Testis (tissue), 2 donors: ENCODE results near the gene CAMTA1.

Experiments
- POLR2A ChIP-seq: fragments of 450-650 bp; IDR thresholded peaks from one replicate; pipeline ENCODE4 v1.6.1; 2017; ENCODE audit warnings: antibody characterized with exemption, mild to moderate bottlenecking, moderate library complexity
- TF ChIP-seq, protein P1 (sequence below), 3 experiments: fragments of 450-650 bp in 2 of 3; fragments of 200-600 bp in 1 of 3; sonication (generic) in 1 of 3; IDR thresholded peaks; one replicate each; pipeline ENCODE4 v1.5.1; 2016 to 2019; ENCODE audit warnings: antibody characterized with exemption in 3 of 3, mild to moderate bottlenecking in 2 of 3, moderate library complexity in 1 of 3

DNA sequence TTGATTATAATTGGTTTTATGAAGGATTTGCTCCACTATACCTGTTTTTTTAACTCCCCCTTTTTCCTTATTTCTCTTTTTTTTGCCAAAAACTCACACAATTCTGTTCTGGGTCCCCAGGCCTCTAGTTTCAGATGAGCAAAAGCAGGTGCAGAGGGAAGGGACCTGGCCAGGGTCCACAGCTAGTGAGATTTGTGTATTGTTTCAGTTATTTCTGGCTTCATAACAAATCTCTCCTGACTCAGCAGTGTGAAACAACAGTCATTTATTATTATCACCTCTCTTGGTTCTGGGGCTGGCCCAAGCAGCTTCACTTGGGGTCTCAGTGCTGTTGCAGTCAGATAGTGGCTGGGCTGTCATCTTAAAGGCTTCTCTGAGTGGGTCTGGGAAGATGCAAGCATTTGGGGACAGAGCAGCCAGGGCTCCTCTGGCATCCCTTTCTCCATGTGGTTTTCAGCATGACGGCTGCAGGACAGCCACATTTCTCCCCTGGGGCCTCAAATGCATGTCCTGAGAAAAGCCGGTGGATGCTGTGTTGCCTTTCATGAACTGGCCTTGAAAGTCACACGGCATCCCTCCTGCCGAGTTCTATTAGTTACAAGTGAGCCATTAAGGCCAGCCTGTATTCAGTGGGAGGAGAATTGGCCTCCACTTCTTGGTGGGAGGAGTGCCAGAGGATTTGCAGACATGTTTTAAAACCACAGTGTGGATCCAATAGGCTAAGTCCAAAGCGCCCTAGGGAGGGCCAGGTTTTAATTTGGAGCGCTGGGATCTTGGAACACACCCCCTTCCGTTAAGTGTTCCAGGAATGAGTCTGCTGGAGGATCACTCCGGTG is 137.1 kb downstream of the CAMTA1 start:
- no peak for TF ChIP-seq POLR2A
- TF ChIP-seq, protein P1, sequence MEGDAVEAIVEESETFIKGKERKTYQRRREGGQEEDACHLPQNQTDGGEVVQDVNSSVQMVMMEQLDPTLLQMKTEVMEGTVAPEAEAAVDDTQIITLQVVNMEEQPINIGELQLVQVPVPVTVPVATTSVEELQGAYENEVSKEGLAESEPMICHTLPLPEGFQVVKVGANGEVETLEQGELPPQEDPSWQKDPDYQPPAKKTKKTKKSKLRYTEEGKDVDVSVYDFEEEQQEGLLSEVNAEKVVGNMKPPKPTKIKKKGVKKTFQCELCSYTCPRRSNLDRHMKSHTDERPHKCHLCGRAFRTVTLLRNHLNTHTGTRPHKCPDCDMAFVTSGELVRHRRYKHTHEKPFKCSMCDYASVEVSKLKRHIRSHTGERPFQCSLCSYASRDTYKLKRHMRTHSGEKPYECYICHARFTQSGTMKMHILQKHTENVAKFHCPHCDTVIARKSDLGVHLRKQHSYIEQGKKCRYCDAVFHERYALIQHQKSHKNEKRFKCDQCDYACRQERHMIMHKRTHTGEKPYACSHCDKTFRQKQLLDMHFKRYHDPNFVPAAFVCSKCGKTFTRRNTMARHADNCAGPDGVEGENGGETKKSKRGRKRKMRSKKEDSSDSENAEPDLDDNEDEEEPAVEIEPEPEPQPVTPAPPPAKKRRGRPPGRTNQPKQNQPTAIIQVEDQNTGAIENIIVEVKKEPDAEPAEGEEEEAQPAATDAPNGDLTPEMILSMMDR (IDR thresholded peaks at IDR 0.05) = no peak
